Measurements from ENCODE around the gene HECW1. TPM values are rescaled to one million over a fixed set of nuclear protein-coding genes. Genes with fewer than 3 reads are reported as not detected.

HECW1 gene
- total RNA-seq, 8 experiments from 2014 or later, result 0.09 to 16.7 (median 10.6) TPM

DNA sequence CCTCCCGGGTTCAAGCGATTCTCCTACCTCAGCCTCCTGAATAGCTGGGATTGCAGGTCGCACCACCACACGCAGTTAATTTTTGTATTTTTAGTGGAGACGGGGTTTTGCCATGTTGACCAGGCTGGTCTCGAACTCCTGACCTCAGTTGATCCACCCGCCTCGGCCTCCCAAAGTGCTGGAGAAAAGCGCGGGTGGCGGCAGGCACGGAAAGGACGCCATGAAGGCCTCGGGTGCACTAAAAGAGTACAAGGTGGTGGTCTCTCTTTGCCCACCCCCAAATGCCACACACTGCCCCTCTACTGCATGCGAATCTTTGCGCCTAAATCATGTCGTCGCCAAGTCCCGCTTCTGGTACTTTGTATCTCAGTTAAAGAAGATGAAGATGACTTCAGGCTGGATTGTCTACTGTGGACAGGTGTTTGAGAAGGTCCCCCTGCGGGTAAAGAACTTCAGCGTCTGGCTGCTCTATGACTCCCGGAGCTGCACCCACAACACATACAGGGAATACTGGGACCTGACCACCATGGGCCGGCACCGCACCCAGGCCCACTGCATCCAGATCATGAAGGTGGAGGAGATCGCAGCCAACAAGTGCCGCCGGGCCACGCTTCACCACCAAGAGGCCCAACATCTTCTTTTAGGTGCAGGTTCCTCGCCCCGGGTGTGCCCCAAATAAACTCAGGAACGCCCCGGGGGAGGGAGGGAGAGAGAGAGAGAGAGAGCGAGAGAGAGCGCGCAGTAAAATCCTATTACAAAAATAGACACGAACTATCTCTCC lies 161.7 kb downstream of the HECW1 start:
- in situ Hi-C loops (cut with MboI; ENCODE audit: low pct_unique_long_range_greater_than_20kb in 2 of 9, low sequenced_read_pairs in 9 of 9, unreplicated experiment in 9 of 9), result loop anchor here in 2 of 9 experiments (25.0 kb wide), 2 partner anchors 163 to 337 kb away; partner anchors contain the start of genes MRPL32 (in 1 of the 2) and PSMA2 (in 1 of the 2)
- WGBS, 10 experiments, result 91 to 100% (median 96%) methylated on average over 1 to 18 of the region's 36 CpGs; no CpG with 5 or more reads in 1 of the 10 experiments
- peaks cover 5 to 12% of the 10 kb centered on the region in 2 donors for H3K4me1 ChIP-seq (replicated peaks in 1 of 2)
- H3K27ac ChIP-seq, result no peak overlapping the region
- H3K4me3 ChIP-seq, result no peak overlapping the region
- ATAC-seq (replicated peaks in 6 of 8), result no peak

DNA sequence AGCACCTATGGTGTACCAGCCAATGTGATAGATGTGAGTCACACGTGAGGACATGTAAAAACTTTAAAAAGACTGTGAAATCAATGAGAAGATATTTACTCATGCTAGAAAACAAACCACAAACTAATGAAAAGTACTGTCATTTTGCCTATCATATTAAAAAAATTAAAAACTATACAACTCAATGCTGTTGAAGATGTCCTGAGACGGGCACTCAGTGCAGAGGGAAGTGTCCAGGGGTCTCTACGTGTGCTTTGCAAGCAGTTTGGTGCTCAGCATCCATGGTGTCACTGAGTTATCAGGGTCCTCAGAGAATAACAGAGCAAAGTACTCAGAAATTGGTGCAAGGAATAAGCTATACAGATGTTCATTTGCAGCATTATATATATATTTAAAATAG lies 162.3 kb downstream of the HECW1 start:
- in situ Hi-C loops (cut with MboI; ENCODE audit: low pct_unique_long_range_greater_than_20kb in 2 of 9, low sequenced_read_pairs in 9 of 9, unreplicated experiment in 9 of 9), result loop anchor here in 2 of 9 experiments (25.0 kb wide), 2 partner anchors 163 to 337 kb away; partner anchors contain the start of genes MRPL32 (in 1 of the 2) and PSMA2 (in 1 of the 2)
- no peak overlapping the region for H3K4me3 ChIP-seq
- ATAC-seq (replicated peaks in 6 of 8), result no peak
- peaks cover 5 to 12% of the 10 kb centered on the region in 2 donors for H3K4me1 ChIP-seq (replicated peaks in 1 of 2)
- H3K27ac ChIP-seq, result no peak overlapping the region
- WGBS, 10 experiments, result 17 to 100% (median 83%) methylated on average over 1 to 3 of the region's 3 CpGs; no CpG with 5 or more reads in 3 of the 10 experiments

DNA sequence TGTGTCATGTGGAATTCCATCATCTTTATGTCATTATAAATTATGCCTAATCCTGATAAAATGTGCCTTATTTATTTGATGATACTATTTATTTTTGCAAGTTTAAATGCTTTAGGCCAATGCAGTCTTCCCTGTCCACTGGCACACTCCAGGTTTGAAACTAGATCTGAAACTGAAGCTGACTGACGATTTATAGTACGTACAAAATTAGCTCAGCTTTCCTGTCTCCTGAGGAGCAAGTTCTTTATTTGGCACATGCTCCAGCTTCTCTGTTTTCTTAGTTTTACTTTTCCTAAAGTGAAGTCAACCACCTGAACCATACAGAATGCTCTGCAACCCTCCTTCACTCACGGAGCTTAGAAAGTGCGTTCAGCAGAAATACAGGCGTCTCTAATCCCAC lies 164.1 kb downstream of the HECW1 start:
- ATAC-seq (replicated peaks in 6 of 8), result no peak
- in situ Hi-C loops (cut with MboI; ENCODE audit: low pct_unique_long_range_greater_than_20kb in 2 of 9, low sequenced_read_pairs in 9 of 9, unreplicated experiment in 9 of 9), result no loop called here
- 60 to 100% (median 87%) methylated on average over 1 to 5 of the region's 5 CpGs; no CpG with 5 or more reads in 2 of the 10 experiments for WGBS, 10 experiments
- H3K4me1 ChIP-seq (replicated peaks in 1 of 2), result peaks cover 5 to 12% of the 10 kb centered on the region in 2 donors
- H3K4me3 ChIP-seq, result no peak overlapping the region
- no peak overlapping the region for H3K27ac ChIP-seq

DNA sequence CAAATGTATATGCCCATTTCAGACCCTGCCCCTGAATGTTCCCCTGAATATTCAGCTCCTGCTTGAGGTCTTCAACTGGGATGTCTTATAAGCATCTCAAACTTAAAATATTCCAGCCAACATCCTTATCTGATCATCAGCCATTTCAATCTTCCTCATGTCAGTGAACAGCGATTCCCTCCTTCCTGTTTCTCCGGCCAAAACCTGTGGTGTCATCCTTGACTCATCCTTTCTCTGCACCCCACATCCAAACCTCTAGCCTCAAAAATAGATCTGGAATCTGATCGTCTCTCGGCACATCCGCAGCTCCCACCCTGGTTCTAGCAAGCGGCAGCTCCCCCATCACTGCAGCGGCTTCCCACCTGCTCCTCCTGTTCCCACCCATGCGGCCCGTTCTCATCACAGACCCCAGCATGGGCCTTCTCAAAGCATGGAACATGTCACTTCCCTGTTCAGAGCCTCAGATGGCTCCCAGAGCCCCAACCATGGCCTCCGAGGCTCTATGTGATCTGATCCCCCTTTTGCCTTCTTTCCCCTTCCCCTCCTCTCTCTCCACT lies 165.7 kb downstream of the HECW1 start:
- in situ Hi-C loops (cut with MboI; ENCODE audit: low pct_unique_long_range_greater_than_20kb in 2 of 9, low sequenced_read_pairs in 9 of 9, unreplicated experiment in 9 of 9), result no loop called here
- 48 to 100% (median 100%) methylated on average over 1 to 6 of the region's 10 CpGs; no CpG with 5 or more reads in 1 of the 10 experiments for WGBS, 10 experiments
- Histone ChIP-seq H3K4me3 (no peak overlapping the region), H3K4me1 (replicated peaks in 1 of 2) (peaks cover 5 to 12% of the 10 kb centered on the region in 2 donors), H3K27ac (no peak overlapping the region)
- no peak for ATAC-seq (replicated peaks in 6 of 8)

DNA sequence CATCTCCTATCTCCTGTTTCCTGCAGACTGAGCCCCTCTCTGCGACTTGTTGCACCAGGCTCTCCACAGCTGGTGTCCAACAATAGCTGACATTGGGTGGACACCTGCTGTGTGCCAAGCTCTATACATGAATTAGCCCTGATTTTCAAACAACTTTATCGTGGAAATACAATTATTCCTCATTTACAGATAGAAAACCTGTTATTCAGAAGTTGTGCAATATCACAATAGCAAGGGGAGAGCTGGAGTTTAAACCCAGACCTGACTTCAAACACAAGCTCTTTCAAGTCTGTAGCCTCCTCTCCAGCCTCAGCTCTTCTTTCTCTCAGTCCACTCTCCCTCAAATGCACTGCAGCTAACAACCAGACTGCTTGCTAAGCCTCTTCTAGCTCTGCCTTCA lies 168.8 kb downstream of the HECW1 start:
- no peak for ATAC-seq (replicated peaks in 6 of 8)
- no peak overlapping the region for H3K4me3 ChIP-seq
- H3K4me1 ChIP-seq (replicated peaks in 1 of 2), result peaks cover 0 to 2% of the 10 kb centered on the region in 2 donors
- in situ Hi-C loops (cut with MboI; ENCODE audit: low pct_unique_long_range_greater_than_20kb in 2 of 9, low sequenced_read_pairs in 9 of 9, unreplicated experiment in 9 of 9), result no loop called here
- H3K27ac ChIP-seq, result no peak overlapping the region
- 9 to 71% (median 58%) methylated on average over 1 to 2 of the region's 2 CpGs; no CpG with 5 or more reads in 2 of the 10 experiments for WGBS, 10 experiments

DNA sequence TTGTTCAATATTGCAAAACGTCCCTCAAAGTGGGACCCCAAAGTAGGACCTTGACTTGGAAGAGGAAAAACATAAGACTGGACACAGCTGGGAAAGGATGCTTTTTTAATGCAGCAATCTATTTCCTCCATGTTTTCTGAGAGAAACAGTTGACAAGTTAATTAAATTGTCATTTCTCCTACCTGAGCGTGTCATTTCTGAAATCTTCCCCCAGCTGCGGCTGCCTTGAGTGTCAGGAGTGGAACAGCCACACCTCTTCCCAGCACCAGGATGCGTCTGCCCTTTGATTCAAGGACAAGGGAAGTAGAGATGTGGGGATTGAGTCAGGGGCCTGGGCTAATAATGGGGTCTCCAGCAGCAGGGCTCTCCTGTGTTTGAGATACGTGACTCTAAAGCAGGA lies 171.3 kb downstream of the HECW1 start:
- 37 to 100% (median 87%) methylated on average over 1 to 3 of the region's 5 CpGs; no CpG with 5 or more reads in 1 of the 10 experiments for WGBS, 10 experiments
- no peaks in the 10 kb centered on the region for H3K4me1 ChIP-seq (replicated peaks in 1 of 2)
- H3K27ac ChIP-seq, result no peak overlapping the region
- in situ Hi-C loops (cut with MboI; ENCODE audit: low pct_unique_long_range_greater_than_20kb in 2 of 9, low sequenced_read_pairs in 9 of 9, unreplicated experiment in 9 of 9), result no loop called here
- no peak overlapping the region for H3K4me3 ChIP-seq
- ATAC-seq (replicated peaks in 6 of 8), result no peak

DNA sequence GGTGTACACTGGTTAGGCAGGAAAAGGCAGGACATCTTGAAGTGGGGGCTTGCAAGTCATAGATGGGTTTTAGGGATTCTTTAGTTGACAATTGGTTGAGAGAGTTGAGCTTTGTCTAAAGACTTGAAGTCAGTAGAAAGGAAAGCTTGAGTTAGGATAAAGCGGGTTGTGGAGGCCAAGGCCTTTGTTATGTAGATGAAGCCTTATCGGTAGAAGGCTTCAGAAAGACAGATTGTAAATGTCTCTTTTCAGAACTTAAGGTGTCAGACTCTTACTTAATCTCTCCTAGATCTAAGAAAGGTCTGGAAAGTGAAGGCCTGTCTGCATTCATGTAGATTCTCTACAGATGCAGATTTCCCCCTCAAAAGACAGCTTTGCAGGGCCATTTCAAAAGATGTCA lies 177.4 kb downstream of the HECW1 start:
- H3K27ac ChIP-seq, result no peak overlapping the region
- H3K4me3 ChIP-seq, result no peak overlapping the region
- in situ Hi-C loops (cut with MboI; ENCODE audit: low pct_unique_long_range_greater_than_20kb in 2 of 9, low sequenced_read_pairs in 9 of 9, unreplicated experiment in 9 of 9), result no loop called here
- no peak for ATAC-seq (replicated peaks in 6 of 8)
- peaks cover 5 to 8% of the 10 kb centered on the region in 2 donors for H3K4me1 ChIP-seq (replicated peaks in 1 of 2)
- 41 to 100% (median 50%) methylated on average over 1 to 2 of the region's 2 CpGs; no CpG with 5 or more reads in 1 of the 10 experiments for WGBS, 10 experiments

DNA sequence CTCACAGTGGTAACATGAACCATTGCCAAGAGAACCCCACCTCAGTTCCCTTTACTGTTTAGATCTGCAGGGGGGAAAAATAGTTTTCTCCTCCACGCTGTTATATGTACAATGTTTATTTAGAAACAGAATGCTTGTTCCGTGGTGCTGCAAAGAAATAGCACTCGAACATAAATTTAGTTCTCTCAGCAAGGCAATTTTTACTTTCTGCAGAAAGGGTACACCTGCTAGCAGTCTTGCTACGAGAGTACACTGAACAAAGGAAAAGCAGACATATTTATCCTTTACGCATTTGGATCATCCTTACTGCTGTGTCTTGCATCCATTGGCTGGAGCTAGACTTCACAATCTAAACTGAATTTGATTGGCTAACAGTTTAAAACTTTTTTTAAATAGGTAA lies 178.5 kb downstream of the HECW1 start:
- no peak for ATAC-seq (replicated peaks in 6 of 8)
- Histone ChIP-seq H3K4me1 (replicated peaks in 1 of 2) (peaks cover 14 to 16% of the 10 kb centered on the region in 2 donors), H3K27ac (no peak overlapping the region), H3K4me3 (no peak overlapping the region)
- 67 to 100% (median 90%) methylated on average over 1 to 5 of the region's 5 CpGs; no CpG with 5 or more reads in 1 of the 10 experiments for WGBS, 10 experiments
- in situ Hi-C loops (cut with MboI; ENCODE audit: low pct_unique_long_range_greater_than_20kb in 2 of 9, low sequenced_read_pairs in 9 of 9, unreplicated experiment in 9 of 9), result no loop called here

DNA sequence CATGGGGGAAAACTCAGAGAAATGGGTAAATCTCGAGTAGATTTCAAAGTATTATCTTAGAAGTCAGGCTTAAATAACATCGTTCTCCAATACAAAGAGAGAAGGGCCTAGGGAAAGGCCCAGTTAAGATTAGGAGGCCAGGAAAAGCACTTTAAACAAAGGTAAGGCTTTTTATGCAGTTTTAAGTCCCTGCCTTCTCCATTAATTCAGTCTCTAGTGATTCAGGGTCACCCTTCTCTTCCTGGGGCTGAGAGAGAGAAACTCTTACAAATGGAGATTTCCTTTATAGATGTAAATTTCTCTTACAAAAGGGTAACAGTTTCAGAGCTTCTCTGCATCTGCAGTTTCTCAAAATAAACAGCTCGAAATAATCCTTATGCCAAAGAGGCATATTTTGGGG lies 179.3 kb downstream of the HECW1 start:
- in situ Hi-C loops (cut with MboI; ENCODE audit: low pct_unique_long_range_greater_than_20kb in 2 of 9, low sequenced_read_pairs in 9 of 9, unreplicated experiment in 9 of 9), result no loop called here
- ATAC-seq (replicated peaks in 6 of 8), result peak in 3 of 8 experiments; percentile 30 to 58 (median 52)

DNA sequence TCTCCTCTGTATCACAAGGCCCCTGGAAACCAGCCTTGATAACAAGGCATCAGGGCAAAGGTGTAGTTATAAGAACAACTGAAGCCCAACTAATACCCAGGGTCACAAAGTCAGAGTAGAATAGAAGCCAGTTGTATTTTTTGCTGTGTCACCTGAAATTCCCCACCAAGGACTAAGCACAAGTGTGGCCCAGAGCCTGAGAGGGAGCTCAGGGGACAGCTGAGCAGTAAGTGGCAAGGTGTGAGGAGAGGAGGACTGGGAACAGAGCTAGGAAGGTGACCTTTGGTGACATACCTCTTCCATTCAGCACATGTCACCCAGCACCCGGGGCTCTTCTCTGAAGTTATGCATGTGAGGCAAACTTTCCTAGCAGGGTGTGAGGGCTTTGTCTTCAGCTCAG lies 179.9 kb downstream of the HECW1 start:
- H3K4me1 ChIP-seq (replicated peaks in 1 of 2), result peaks cover 23 to 24% of the 10 kb centered on the region in 2 donors
- in situ Hi-C loops (cut with MboI; ENCODE audit: low pct_unique_long_range_greater_than_20kb in 2 of 9, low sequenced_read_pairs in 9 of 9, unreplicated experiment in 9 of 9), result no loop called here
- WGBS, 10 experiments, result no CpG with 5 or more reads among the region's 1 CpG
- no peak for ATAC-seq (replicated peaks in 6 of 8)
- H3K27ac ChIP-seq, result no peak overlapping the region
- no peak overlapping the region for H3K4me3 ChIP-seq

More for the DNA sequence above, 179.3 kb downstream of the HECW1 start:
- WGBS, 10 experiments, result 0 to 74% (median 41%) methylated on average over 1 to 3 of the region's 3 CpGs; no CpG with 5 or more reads in 1 of the 10 experiments
- Histone ChIP-seq H3K4me1 (replicated peaks in 1 of 2) (peaks cover 22 to 23% of the 10 kb centered on the region in 2 donors), H3K27ac (no peak overlapping the region), H3K4me3 (no peak overlapping the region)

DNA sequence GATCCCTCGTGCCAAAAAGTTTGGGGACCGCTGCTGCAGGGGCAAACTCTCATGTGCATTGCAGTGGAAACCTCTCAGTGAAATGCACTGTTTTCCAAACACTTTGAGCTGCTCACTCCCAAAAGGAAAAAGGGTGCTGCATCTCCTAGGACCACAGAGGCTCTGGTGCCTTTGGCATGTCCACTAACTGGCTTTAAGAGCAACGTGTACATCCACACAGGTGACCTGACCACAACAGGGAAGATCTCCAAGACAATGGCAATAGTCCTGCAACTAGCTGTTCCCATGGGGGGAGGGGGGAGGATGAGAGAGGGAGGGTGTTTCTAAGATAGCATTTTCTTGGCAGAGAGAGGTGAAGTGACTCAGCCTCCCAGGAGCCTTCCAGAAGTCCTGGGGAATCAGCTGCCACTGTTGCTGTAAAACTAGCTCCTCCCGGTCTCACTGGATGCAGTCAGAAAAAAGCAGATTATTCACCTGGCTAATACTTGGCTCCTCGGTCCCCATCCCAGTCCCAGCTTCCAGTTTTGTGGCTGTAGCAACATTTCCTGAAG lies 181.7 kb downstream of the HECW1 start:
- Histone ChIP-seq H3K4me1 (replicated peaks in 1 of 2) (peaks cover 23 to 24% of the 10 kb centered on the region in 2 donors), H3K27ac (no peak overlapping the region)

DNA sequence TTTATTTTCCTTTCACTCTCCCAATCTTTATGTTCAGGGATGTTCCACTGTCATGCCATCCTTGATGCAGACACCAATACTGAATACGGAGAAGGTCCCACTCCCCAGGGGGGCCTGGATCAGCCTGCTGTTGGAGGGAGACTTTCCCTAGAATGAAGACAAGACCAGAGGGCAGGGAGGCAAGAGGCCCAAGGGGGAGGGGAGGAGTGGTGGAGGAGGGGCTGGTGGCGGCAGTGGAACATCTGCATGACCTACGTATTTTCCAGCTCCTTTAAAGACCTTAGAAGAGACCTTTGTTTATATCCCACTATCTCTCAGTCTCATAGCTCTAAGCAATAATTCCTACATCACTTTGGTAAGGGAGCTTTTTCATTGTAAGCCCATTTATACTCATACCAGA lies 183.0 kb downstream of the HECW1 start:
- Histone ChIP-seq H3K4me3 (no peak overlapping the region), H3K27ac (no peak overlapping the region), H3K4me1 (replicated peaks in 1 of 2) (peaks cover 23 to 24% of the 10 kb centered on the region in 2 donors)
- ATAC-seq (replicated peaks in 6 of 8), result peak in 2 of 8 experiments; percentile 36 to 38
- in situ Hi-C loops (cut with MboI; ENCODE audit: low pct_unique_long_range_greater_than_20kb in 2 of 9, low sequenced_read_pairs in 9 of 9, unreplicated experiment in 9 of 9), result no loop called here
- 14 to 38% (median 25%) methylated on average over 1 of the region's 3 CpGs; no CpG with 5 or more reads in 6 of the 10 experiments for WGBS, 10 experiments

More for the DNA sequence above, 181.7 kb downstream of the HECW1 start:
- 18 to 100% (median 56%) methylated on average over 1 to 3 of the region's 5 CpGs; no CpG with 5 or more reads in 1 of the 10 experiments for WGBS, 10 experiments
- in situ Hi-C loops (cut with MboI; ENCODE audit: low pct_unique_long_range_greater_than_20kb in 2 of 9, low sequenced_read_pairs in 9 of 9, unreplicated experiment in 9 of 9), result no loop called here
- ATAC-seq (replicated peaks in 6 of 8), result peak in 7 of 8 experiments; percentile 57 to 97 (median 78)
- H3K4me3 ChIP-seq, result no peak overlapping the region

DNA sequence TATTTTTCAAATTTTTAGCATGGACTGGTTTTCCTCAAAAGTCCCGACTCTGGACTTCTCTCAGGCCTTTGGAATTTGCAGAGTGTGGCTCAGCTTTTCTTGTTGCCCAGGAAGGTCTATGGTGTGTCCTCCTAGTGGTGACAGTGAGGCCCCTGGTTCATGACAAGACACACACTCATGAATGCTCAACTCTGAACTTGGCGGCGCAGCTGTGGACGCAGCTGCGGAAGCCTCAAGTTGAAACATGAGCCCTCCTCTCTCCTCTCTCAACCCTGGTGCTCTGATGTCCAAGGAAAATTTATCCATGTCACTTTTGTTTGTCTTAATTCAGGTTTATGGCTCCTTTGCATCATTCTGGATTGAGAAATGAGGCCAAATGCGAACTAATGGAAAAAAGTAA lies 183.9 kb downstream of the HECW1 start:
- 60 to 97% (median 79%) methylated on average over 3 to 6 of the region's 6 CpGs; no CpG with 5 or more reads in 1 of the 10 experiments for whole genome bisulfite sequencing, 10 experiments
- H3K4me3 ChIP-seq, result no peak overlapping the region
- in situ Hi-C loops (cut with MboI; ENCODE audit: low pct_unique_long_range_greater_than_20kb in 2 of 9, low sequenced_read_pairs in 9 of 9, unreplicated experiment in 9 of 9), result no loop called here
- peak in 1 of 8 experiments; percentile 51 for ATAC-seq (replicated peaks in 6 of 8)
- H3K4me1 ChIP-seq (replicated peaks in 1 of 2), result peaks cover 23 to 24% of the 10 kb centered on the region in 2 donors
- H3K27ac ChIP-seq, result no peak overlapping the region
